GM12878 (cell line): ENCODE results near the gene RHBG. TPM values are rescaled to one million over a fixed set of nuclear protein-coding genes. Genes with fewer than 3 reads are reported as not detected.

Experiments
- ATAC-seq: fragments of 200-7000 bp; cut with Tn5 transposase; 3 replicates; pipeline ENCODE4 v1.9.1; 2020; ENCODE audit warnings: mild to moderate bottlenecking, moderate library complexity
- BruUV-seq: library from RNA; stranded (reverse); fragments of 400-500 nt; replicated peaks from 2 replicates; lab custom pipeline; 2021; lab: Mats Ljungman, UMichigan
- CTCF ChIA-PET: fragments of 300-600 bp; sonication (Branson Sonifier 250); formaldehyde crosslinking; extraction: SDS; loops from one replicate; lab custom pipeline; 2021; ENCODE audit warnings: inconsistent platforms; lab: Yijun Ruan, JAX
- POLR2A ChIA-PET: fragments of 350-600 bp; formaldehyde crosslinking; extraction: SDS; loops from one replicate; lab custom pipeline; 2021; ENCODE audit warnings: inconsistent platforms; lab: Charles Lee
- RAD21 ChIA-PET: fragments of 300-600 bp; sonication (Branson Sonifier 250); formaldehyde crosslinking; loops from one replicate; lab custom pipeline; 2023; ENCODE audit warnings: antibody characterized with exemption; ENCODE audit not compliant: unreplicated experiment; lab: Charles Lee
- SMC1A ChIA-PET: fragments of 300-600 bp; sonication (Branson Sonifier 250); formaldehyde crosslinking; loops from one replicate; lab custom pipeline; 2023; ENCODE audit not compliant: unreplicated experiment, uncharacterized antibody; lab: Charles Lee
- DNase-seq: peaks from one replicate; pipeline ENCODE4 v3.0.0-alpha.2; 2011; ENCODE audit warnings: low read depth, low spot score
- FAIRE-seq: peaks from 3 replicates; lab custom pipeline; 2011; peaks lifted over from hg19 to GRCh38; lab: Jason Lieb, UNC
- H2AFZ ChIP-seq: 2 replicates; pipeline ENCODE4 v1.6.0; 2011; ENCODE audit warnings: low read depth, low read length, control low read depth; ENCODE audit not compliant: control insufficient read depth
- H3K27ac ChIP-seq: 2 replicates; pipeline ENCODE4 v1.5.1; 2011; ENCODE audit warnings: control low read depth; ENCODE audit not compliant: control insufficient read depth, insufficient read depth
- H3K27me3 ChIP-seq, 2 experiments: replicated peaks in 1 of 2; 2 replicates each; pipeline versions ENCODE4 v1.6.0 to v1.6.1; 2011; ENCODE audit warnings: low read length in 1 of 2; ENCODE audit not compliant: control insufficient read depth in 2 of 2, insufficient read depth in 2 of 2
- H3K36me3 ChIP-seq, 2 experiments: 2 replicates each; pipeline ENCODE4 v1.5.1; 2011; ENCODE audit warnings: low read length in 1 of 2; ENCODE audit not compliant: control insufficient read depth in 2 of 2, insufficient read depth in 2 of 2
- H3K4me1 ChIP-seq: 2 replicates; pipeline ENCODE4 v1.6.1; 2011; ENCODE audit warnings: mild to moderate bottlenecking, low read length, moderate library complexity, mixed read lengths; ENCODE audit not compliant: control insufficient read depth, insufficient read depth
- H3K4me2 ChIP-seq: 2 replicates; pipeline ENCODE4 v1.6.0; 2011; ENCODE audit warnings: control low read depth; ENCODE audit not compliant: control insufficient read depth, insufficient read depth
- H3K4me3 ChIP-seq: fragments of 200-600 bp; sonication (generic); 2 replicates; pipeline ENCODE4 v1.5.1; 2016
- H3K79me2 ChIP-seq: 2 replicates; pipeline ENCODE4 v1.6.0; 2011; ENCODE audit warnings: low read length; ENCODE audit not compliant: control insufficient read depth, insufficient read depth
- H3K9ac ChIP-seq: 2 replicates; pipeline ENCODE4 v1.8.0; 2011; ENCODE audit warnings: low read length, control low read depth, mixed read lengths; ENCODE audit not compliant: control insufficient read depth, insufficient read depth
- H3K9me3 ChIP-seq: replicated peaks from 3 replicates; pipeline ENCODE4 v1.5.1; 2011; ENCODE audit warnings: mild to moderate bottlenecking, low read length; ENCODE audit not compliant: control insufficient read depth, insufficient read depth
- H4K20me1 ChIP-seq: 2 replicates; pipeline ENCODE4 v1.6.0; 2011; ENCODE audit not compliant: control insufficient read depth, insufficient read depth
- SMC3 ChIP-seq: IDR thresholded peaks from 2 replicates; pipeline ENCODE4 v1.6.1; 2011; ENCODE audit warnings: low read length, improper control_type of control experiment, borderline replicate concordance
- SPI1 ChIP-seq: IDR thresholded peaks from 2 replicates; pipeline ENCODE4 v1.6.1; 2011; ENCODE audit warnings: low read depth, mild to moderate bottlenecking, low read length, moderate library complexity, borderline replicate concordance; ENCODE audit not compliant: insufficient read depth
- WGBS: methylation state at CpG from one replicate; pipeline ENCODE4 v1.1.6; 2016; ENCODE audit warnings: low lambda C conversion rate; ENCODE audit not compliant: insufficient replicate concordance, insufficient coverage; ENCODE audit errors: missing lambda C conversion rate; 5-methylcytosine and 5-hydroxymethylcytosine counted together
- in situ Hi-C: fragments of 300-500 bp; cut with MboI; formaldehyde crosslinking; loops from 9 replicates; pipeline ENCODE4 v1.14.3; 2018; ENCODE audit warnings: mixed read lengths
- intact Hi-C: fragments of 100-400 bp; cut with micrococcal nuclease; formaldehyde crosslinking; loops from one replicate; pipeline ENCODE4 v1.14.2; 2022; ENCODE audit not compliant: unreplicated experiment
- polyA plus RNA-seq, 11 experiments: library from polyadenylated mRNA; depleted of rRNA in 4 of 11; unstranded in 6 of 11; stranded (reverse) in 5 of 11; fragments of >200 nt; fragmentation: Nextera tagmentation in 4 of 11; fragmentation: Illumina TruSeq in 1 of 11; extraction: Ambion mirVana in 4 of 11; extraction: Trizol in 1 of 11; gene quantifications; 1 replicate in 1 of 11; 2 replicates in 10 of 11; pipeline versions ENCODE4 v1.2.1 to v1.2.3, GENCODE V29; 2011 to 2016; ENCODE audit warnings: inconsistent platforms in 2 of 11, missing spikeins in 2 of 11, low read depth in 1 of 11
- total RNA-seq, 4 experiments: library from RNA; depleted of rRNA in 3 of 4; stranded (reverse); fragments of >200 nt in 3 of 4; fragmentation: Illumina TruSeq in 1 of 4; extraction: Trizol in 1 of 4; gene quantifications; 2 replicates each; pipeline versions ENCODE4 v1.2.1 to v1.2.3, GENCODE V29; 2013 to 2021
- TF ChIP-seq, protein P1 (sequence below): fragments of 450-650 bp; IDR thresholded peaks from 2 replicates; pipeline ENCODE4 v1.6.1; 2017; ENCODE audit warnings: mild to moderate bottlenecking, low read depth, inconsistent platforms; ENCODE audit not compliant: poor library complexity, severe bottlenecking
- TF ChIP-seq, protein P2 (sequence below): fragments of 450-650 bp; IDR thresholded peaks from 2 replicates; pipeline ENCODE4 v1.6.1; 2017; ENCODE audit warnings: antibody characterized with exemption, mild to moderate bottlenecking, moderate library complexity
- TF ChIP-seq, protein P3 (sequence below): fragments of 450-650 bp; IDR thresholded peaks from 2 replicates; pipeline ENCODE4 v1.6.1; 2018; ENCODE audit warnings: mild to moderate bottlenecking, low read depth, moderate library complexity; ENCODE audit not compliant: partially characterized antibody

The RHBG gene
- total and polyA plus RNA-seq, 10 of the 15 experiments (the other 5 are each of a cell fraction or from before 2014, with no cell fraction given): not detected

DNA sequence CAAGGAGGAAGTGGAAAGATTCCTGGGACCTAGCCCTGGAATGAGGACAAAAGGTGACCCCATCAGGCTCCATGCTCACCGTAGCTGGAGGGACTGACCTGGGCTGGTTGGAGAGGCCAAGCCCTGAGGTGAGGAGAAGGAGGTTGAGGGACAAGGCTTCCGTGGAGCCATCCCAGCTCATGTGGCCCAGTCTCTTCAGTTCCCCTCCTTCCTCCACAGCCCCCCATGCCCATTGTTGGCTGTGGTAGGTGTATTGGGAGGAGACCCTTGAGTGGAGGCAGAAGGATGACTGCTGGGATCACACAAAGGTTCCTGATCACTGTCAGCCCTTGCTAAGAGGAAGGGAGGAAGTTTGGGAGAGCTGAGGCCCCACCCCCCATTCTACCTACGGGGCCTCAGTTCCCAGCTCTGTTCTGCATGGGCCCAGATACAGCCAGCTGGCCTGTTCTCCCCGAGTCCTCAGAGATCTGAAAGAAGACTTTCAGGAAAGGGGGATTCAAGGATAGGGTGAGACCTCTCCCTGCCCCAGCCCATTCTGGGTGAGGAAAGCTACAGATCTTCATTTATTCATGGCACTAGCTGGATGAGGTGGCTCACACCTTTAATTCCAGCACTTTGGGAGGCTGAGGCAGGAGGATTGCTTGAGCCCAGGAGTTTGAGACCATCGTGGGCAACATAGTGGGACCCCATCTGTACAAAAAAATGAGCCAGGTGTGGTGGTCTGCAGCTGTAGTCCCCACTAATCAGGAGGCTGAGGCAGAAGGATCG lies 17.3 kb downstream of the RHBG start (continued):
- TF ChIP-seq SPI1: no peak
- TF ChIP-seq, all 136 proteins: peak for 0

DNA sequence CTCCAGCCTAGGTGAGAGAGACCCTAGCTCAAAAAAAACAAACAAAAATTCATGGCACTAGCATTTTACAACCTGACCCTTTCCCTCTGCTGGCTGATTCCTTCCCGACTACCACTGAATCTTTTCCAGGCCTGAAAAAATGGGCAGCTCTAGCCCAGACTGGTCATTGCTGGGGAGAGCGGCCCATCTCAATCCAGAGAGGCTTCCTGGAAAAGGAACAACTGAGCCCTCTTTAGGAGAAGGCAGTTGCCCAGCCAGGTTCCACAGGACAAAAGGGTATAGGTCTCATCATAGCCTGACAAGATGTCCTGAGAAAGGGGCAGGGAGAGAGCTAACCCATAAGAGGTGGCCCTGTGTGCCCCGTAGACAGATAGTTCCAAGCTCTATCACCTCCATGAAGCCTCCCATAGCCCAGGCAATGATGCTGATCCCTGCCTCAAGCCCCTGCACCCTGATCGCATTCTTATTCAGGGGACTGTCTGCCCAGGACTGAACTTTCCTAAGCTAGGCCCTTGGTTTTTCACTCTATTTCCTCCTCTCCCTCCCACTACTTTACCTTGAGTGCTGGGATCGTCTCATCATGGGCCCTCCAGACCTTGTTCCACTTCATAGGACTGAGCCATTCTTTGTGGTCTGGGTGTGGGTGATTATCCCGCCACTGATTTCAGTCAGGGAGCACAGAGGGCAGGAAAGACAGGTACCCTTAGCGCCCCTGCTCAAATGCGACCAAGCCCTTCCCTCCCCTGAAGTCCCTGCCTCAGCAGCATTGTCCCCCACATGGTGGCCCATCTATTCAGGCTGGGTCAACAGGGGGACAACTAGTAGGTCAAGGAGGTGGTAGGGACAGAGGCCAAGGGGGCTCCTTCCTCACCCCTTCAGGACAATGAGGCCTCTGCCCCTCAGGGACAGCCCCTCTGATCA lies 18.2 kb downstream of the RHBG start:
- Histone ChIP-seq H3K27me3 (peaks cover 6 to 11% of the 10 kb centered on the region in 2 experiments), H4K20me1 (no peaks in the 10 kb centered on the region), H2AFZ (no peak overlapping the region), H3K4me1 (no peaks in the 10 kb centered on the region), H3K27ac (no peak overlapping the region), H3K79me2 (no peaks in the 10 kb centered on the region), H3K9ac (no peak overlapping the region), H3K9me3 (no peaks in the 10 kb centered on the region), H3K4me2 (no peak overlapping the region), H3K36me3 (no peaks in the 10 kb centered on the region), H3K4me3 (no peak overlapping the region)
- SMC1A ChIA-PET: interaction anchor here (0.6 to 5.4 kb wide), 15 partner anchors 8 to 193 kb away, joined by 3 to 149 read pairs (median 5); partner anchors contain the start of gene TTC24
- CTCF ChIA-PET: interaction anchor here (0.6 to 7.8 kb wide), 23 partner anchors 11 to 1961 kb away, joined by 3 to 468 read pairs (median 7); no protein-coding TSS in a partner anchor
- BruUV-seq: no TSS peak
- no peak for FAIRE-seq
- WGBS: 67% methylated on average over 8 of the region's 8 CpGs
- ATAC-seq: no peak
- DNase-seq: no peak
- intact Hi-C loops (no loop called here), in situ Hi-C loops (loop anchor here (5.0 kb wide), 1 partner anchor 220 kb away; no protein-coding TSS in a partner anchor)
- POLR2A ChIA-PET: no interaction called here
- RAD21 ChIA-PET: interaction anchor here (0.6 to 6.3 kb wide), 9 partner anchors 32 to 236 kb away, joined by 3 to 162 read pairs (median 6); partner anchors contain the start of gene NAXE
- TF ChIP-seq, protein P1, sequence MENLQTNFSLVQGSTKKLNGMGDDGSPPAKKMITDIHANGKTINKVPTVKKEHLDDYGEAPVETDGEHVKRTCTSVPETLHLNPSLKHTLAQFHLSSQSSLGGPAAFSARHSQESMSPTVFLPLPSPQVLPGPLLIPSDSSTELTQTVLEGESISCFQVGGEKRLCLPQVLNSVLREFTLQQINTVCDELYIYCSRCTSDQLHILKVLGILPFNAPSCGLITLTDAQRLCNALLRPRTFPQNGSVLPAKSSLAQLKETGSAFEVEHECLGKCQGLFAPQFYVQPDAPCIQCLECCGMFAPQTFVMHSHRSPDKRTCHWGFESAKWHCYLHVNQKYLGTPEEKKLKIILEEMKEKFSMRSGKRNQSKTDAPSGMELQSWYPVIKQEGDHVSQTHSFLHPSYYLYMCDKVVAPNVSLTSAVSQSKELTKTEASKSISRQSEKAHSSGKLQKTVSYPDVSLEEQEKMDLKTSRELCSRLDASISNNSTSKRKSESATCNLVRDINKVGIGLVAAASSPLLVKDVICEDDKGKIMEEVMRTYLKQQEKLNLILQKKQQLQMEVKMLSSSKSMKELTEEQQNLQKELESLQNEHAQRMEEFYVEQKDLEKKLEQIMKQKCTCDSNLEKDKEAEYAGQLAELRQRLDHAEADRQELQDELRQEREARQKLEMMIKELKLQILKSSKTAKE: no peak
- TF ChIP-seq SMC3: no peak
- TF ChIP-seq, protein P2, sequence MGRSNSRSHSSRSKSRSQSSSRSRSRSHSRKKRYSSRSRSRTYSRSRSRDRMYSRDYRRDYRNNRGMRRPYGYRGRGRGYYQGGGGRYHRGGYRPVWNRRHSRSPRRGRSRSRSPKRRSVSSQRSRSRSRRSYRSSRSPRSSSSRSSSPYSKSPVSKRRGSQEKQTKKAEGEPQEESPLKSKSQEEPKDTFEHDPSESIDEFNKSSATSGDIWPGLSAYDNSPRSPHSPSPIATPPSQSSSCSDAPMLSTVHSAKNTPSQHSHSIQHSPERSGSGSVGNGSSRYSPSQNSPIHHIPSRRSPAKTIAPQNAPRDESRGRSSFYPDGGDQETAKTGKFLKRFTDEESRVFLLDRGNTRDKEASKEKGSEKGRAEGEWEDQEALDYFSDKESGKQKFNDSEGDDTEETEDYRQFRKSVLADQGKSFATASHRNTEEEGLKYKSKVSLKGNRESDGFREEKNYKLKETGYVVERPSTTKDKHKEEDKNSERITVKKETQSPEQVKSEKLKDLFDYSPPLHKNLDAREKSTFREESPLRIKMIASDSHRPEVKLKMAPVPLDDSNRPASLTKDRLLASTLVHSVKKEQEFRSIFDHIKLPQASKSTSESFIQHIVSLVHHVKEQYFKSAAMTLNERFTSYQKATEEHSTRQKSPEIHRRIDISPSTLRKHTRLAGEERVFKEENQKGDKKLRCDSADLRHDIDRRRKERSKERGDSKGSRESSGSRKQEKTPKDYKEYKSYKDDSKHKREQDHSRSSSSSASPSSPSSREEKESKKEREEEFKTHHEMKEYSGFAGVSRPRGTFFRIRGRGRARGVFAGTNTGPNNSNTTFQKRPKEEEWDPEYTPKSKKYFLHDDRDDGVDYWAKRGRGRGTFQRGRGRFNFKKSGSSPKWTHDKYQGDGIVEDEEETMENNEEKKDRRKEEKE: no peak
- TF ChIP-seq, protein P3, sequence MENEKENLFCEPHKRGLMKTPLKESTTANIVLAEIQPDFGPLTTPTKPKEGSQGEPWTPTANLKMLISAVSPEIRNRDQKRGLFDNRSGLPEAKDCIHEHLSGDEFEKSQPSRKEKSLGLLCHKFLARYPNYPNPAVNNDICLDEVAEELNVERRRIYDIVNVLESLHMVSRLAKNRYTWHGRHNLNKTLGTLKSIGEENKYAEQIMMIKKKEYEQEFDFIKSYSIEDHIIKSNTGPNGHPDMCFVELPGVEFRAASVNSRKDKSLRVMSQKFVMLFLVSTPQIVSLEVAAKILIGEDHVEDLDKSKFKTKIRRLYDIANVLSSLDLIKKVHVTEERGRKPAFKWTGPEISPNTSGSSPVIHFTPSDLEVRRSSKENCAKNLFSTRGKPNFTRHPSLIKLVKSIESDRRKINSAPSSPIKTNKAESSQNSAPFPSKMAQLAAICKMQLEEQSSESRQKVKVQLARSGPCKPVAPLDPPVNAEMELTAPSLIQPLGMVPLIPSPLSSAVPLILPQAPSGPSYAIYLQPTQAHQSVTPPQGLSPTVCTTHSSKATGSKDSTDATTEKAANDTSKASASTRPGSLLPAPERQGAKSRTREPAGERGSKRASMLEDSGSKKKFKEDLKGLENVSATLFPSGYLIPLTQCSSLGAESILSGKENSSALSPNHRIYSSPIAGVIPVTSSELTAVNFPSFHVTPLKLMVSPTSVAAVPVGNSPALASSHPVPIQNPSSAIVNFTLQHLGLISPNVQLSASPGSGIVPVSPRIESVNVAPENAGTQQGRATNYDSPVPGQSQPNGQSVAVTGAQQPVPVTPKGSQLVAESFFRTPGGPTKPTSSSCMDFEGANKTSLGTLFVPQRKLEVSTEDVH: no peak
